GM20000 (cell line): Measurements from ENCODE around the gene MTMR2.

Experiments
- DNase-seq: peaks from one replicate; pipeline ENCODE4 v3.0.0; 2012; ENCODE audit warnings: low spot score
- TF ChIP-seq, protein P1 (sequence below): IDR thresholded peaks from 2 replicates; pipeline ENCODE4 v1.5.1; 2012; ENCODE audit warnings: mild to moderate bottlenecking, control low read depth; ENCODE audit errors: extremely low read depth, missing control alignments

MTMR2 gene

DNA sequence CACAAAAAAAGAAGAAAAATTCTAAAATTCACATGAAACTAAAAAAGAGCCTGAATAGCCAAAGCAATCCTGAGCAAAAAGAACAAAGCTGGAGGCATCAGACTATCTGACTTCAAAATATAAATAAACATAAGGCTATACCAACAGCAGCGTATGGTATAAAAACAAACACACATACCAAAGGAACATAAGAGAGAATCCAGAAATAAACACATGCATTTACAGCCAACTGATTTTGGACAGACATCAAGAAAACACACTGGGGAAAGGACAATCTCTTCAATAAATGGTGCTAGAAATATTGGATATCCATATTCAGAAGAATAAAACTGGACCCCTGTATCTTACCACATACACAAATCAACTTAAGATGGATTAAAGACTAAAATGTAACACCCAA, 2.8 kb upstream of the MTMR2 start:
- no peak for DNase-seq
- TF ChIP-seq, protein P1, sequence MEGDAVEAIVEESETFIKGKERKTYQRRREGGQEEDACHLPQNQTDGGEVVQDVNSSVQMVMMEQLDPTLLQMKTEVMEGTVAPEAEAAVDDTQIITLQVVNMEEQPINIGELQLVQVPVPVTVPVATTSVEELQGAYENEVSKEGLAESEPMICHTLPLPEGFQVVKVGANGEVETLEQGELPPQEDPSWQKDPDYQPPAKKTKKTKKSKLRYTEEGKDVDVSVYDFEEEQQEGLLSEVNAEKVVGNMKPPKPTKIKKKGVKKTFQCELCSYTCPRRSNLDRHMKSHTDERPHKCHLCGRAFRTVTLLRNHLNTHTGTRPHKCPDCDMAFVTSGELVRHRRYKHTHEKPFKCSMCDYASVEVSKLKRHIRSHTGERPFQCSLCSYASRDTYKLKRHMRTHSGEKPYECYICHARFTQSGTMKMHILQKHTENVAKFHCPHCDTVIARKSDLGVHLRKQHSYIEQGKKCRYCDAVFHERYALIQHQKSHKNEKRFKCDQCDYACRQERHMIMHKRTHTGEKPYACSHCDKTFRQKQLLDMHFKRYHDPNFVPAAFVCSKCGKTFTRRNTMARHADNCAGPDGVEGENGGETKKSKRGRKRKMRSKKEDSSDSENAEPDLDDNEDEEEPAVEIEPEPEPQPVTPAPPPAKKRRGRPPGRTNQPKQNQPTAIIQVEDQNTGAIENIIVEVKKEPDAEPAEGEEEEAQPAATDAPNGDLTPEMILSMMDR: no peak

DNA sequence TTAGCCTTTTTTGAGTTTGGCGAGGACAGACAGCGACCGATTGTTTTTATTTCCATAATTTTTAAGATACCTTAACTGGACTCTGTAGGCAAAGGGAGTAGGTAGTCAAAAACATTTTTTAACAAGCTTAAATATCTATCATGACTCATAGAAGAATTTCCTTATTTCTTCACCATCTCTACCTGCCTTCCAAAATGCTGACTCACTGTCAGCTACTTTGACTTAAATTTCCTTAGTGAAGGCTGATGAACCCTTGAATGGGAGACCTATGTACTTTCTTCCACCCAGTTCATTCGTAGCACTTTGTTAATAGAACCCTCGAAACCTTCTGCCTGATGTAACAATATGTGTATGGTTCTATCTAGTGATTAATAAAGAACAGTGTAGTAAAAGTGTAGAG, 1.1 kb upstream of the MTMR2 start:
- TF ChIP-seq, protein P1: no peak
- no peak for DNase-seq

DNA sequence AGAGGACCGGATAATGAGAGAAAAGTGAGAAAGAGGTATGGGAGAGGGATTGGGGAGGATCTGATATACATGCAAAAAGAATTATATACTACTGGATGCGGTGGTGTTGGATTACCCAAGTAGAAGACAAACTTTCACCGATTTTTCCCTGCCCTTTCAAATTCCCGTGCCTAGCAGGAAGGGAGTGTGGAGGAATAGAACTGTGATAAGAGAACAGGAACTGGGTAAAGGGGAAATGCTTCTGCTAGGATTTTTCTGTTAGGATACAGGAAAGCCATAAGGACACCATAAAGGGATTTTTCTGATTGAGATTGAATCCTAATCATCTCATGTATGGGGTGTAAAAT, 480 bp upstream of the MTMR2 start:
- TF ChIP-seq, protein P1: no peak
- DNase-seq: no peak

DNA sequence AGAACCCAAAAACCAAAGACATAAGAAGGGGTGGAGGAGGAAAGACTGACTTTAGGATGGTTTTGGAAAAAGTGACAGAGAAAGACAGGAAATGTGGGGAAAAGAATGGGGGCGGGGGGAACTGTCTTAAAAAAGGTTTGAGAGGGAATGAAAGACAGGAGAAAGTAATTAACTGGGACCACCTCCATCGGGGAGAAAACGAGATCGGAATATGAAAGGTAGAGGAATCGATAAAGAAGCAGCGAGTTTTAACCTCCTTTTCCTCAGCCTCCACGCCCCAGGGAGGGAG, 524 bp downstream of the MTMR2 start:
- DNase-seq: no peak
- TF ChIP-seq, protein P1: no peak

DNA sequence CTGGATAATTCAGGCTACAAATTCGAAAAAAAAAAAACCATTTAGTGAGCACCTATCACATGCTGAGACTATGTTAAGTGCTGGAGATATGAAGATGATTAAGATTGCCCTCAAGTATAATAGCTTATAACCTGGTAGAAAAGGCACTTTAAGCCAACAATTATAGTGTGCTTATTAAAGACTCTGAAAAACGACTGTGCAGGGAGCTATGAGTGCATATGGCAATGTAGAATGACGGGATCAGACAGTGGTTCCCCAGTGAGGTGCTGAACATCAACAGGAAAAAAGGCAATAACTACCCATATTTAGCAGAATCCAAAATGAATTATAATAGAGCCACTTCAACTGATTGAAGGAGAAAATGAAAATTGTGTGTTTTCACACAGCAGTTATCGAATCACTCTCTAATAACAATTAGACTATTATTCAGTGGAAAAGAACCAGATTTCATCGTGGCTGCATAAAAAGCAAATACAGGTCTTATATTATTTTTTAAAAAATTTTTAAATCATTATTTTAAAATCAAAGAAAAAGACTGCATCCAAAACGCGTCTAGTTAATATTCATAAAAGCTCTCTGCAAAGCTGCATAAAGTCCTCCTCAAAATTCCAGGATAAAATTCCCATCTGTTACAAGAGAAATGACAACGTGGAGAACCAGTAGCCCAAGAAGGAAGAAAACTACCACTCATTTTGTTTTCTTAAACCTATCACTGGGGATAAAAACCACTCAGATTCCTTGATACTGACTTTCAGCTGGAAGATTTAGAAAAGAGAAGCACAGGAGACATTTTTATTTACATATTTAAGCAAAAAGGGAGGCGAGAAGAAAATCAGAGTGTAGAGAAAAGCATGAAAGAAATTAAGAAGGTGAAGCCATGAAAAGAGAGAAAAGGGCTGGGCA, 1.1 kb downstream of the MTMR2 start:
- DNase-seq: no peak

DNA sequence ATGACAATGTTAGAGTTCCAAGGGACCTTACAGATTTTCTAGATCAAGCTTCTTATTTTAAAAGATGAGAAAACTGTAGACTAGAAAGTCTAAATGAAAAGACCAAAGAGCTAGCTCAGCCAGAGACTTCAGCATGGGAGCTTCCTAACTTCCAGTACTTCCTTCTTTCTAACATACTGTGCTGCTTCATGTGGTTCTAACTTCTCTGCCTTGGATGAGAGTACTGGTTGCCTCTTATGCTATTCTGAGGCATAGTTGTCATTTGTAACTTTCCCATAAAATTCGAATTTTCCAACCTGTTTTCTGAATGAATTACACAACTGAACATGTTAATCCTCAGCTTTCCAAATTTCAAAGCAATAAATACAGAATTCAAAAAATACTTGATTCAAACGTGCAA, 1.8 kb downstream of the MTMR2 start:
- TF ChIP-seq, protein P1: no peak
- DNase-seq: no peak

More for the DNA sequence above, 1.1 kb downstream of the MTMR2 start:
- TF ChIP-seq, protein P1: no peak

DNA sequence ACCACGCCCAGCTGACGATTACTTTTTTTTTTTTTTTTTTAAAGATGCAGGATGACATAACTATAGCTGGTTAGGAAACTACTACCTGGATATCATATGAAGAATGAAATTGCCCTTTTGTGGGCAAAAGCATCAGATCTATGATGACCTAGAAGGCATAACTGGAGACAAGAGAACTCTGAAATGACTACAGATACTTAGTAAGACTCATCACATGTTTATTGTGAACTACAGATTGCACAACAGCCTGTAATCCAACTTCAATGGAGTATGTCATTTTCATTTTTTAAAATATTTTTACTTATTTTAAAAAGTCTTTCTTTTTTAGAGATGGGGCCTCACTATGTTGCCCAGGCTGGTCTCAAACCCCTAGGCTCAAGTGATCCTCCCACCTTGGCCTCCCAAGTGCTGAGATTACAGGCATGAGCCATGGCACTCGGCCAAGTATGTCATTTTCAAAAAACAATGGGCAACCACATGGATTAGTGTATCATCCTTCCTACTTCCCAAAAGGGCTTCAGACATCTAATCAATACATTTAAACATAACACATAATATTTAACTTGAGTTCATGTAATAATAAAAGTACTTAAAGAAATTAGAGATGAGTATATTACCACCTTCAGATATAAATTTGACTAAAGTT, 3.3 kb downstream of the MTMR2 start:
- DNase-seq: no peak
- TF ChIP-seq, protein P1: no peak
